Measurements from ENCODE around the gene PITPNC1.
A peak's percentile ranks its signal among the peaks of the same experiment; 100 is the strongest.

PITPNC1 gene

GRCh38 chr17:67435122-67435521 is 58.0 kb downstream of the PITPNC1 start:
- DNase-seq, result peak in 3 of 5 experiments; percentile 27 to 92 (median 84)

GRCh38 chr17:67435786-67436185 is 58.7 kb downstream of the PITPNC1 start:
- peak in 2 of 5 experiments; percentile 29 to 48 for DNase-seq

GRCh38 chr17:67436233-67436632 is 59.2 kb downstream of the PITPNC1 start:
- DNase-seq, result no peak

GRCh38 chr17:67438667-67439066 is 61.6 kb downstream of the PITPNC1 start:
- no peak for DNase-seq

- DNase-seq, result no peak
Observed at GRCh38 chr17:67439269-67439668, 62.2 kb downstream of the PITPNC1 start.

GRCh38 chr17:67440277-67441051 is 63.4 kb downstream of the PITPNC1 start:
- DNase-seq, result no peak

- peak; percentile 19 to 93 (median 55) for DNase-seq
Observed at GRCh38 chr17:67441052-67441895, 64.2 kb downstream of the PITPNC1 start.

- no peak for DNase-seq
Observed at GRCh38 chr17:67441896-67442219, 64.8 kb downstream of the PITPNC1 start.

GRCh38 chr17:67442787-67443624 is 65.9 kb downstream of the PITPNC1 start:
- DNase-seq, result no peak

- no peak for DNase-seq
Observed at GRCh38 chr17:67443931-67444595, 67.0 kb downstream of the PITPNC1 start.

- DNase-seq, result no peak
Observed at GRCh38 chr17:67448449-67448848, 71.4 kb downstream of the PITPNC1 start.

GRCh38 chr17:67449065-67449464 is 72.0 kb downstream of the PITPNC1 start:
- no peak for DNase-seq

GRCh38 chr17:67449845-67450755 is 73.0 kb downstream of the PITPNC1 start:
- DNase-seq, result peak in 2 of 5 experiments; percentile 28 to 48

GRCh38 chr17:67452681-67453554 is 75.8 kb downstream of the PITPNC1 start:
- DNase-seq, result peak in 2 of 5 experiments; percentile 69 to 93

- no peak for DNase-seq
Observed at GRCh38 chr17:67456103-67456502, 79.0 kb downstream of the PITPNC1 start.

- DNase-seq, result no peak
Observed at GRCh38 chr17:67456889-67457288, 79.8 kb downstream of the PITPNC1 start.

- no peak for DNase-seq
Observed at GRCh38 chr17:67458203-67458602, 81.1 kb downstream of the PITPNC1 start.

GRCh38 chr17:67459985-67460384 is 82.9 kb downstream of the PITPNC1 start:
- DNase-seq, result no peak

- no peak for DNase-seq
Observed at GRCh38 chr17:67461228-67461780, 84.2 kb downstream of the PITPNC1 start.

GRCh38 chr17:67461876-67462275 is 84.8 kb downstream of the PITPNC1 start:
- DNase-seq, result no peak
